ENCODE measurements around the gene INO80.
"Not testable (repeated sequence)": the region's sequence is repeated elsewhere in the genome, so short reads cannot be mapped to it uniquely, and the experiment has no call there.

The INO80 gene

GRCh38 chr15:41078879-41079278, 37.2 kb downstream of the INO80 start:
- not testable (repeated sequence) for H2BK12ac ChIP-seq (ENCODE audit: low read length in 2 of 2); H3K27me3 ChIP-seq (ENCODE audit: control insufficient read depth in 1 of 2, insufficient read depth in 1 of 2, low read length in 2 of 2); H3K23ac ChIP-seq (ENCODE audit: low read length in 2 of 2); H3K4me2 ChIP-seq (ENCODE audit: low read length, poor library complexity, severe bottlenecking); H3K4ac ChIP-seq (ENCODE audit: low read depth in 1 of 2, low read length in 2 of 2); H2AK5ac ChIP-seq (ENCODE audit: low read length, severe bottlenecking); H3K9me3 ChIP-seq (ENCODE audit: control insufficient read depth, low read length); H3K9ac ChIP-seq (ENCODE audit: low read length); H3K14ac ChIP-seq (ENCODE audit: low read length in 2 of 2); DNase-seq; H2BK120ac ChIP-seq (ENCODE audit: low read depth, low read length); H3K4me1 ChIP-seq (ENCODE audit: control insufficient read depth, insufficient read depth, low read depth, low read length); H2BK5ac ChIP-seq (ENCODE audit: low read depth, low read length, poor library complexity, severe bottlenecking); H2AFZ ChIP-seq (ENCODE audit: low read depth, low read length); H4K91ac ChIP-seq (ENCODE audit: low read length); H4K8ac ChIP-seq (ENCODE audit: low read length); H3K18ac ChIP-seq (ENCODE audit: low read depth in 1 of 2, low read length in 2 of 2); H2BK15ac ChIP-seq (ENCODE audit: low read depth, poor library complexity, severe bottlenecking); H3K4me3 ChIP-seq (ENCODE audit: insufficient read depth in 1 of 2, low read depth in 1 of 2, low read length in 2 of 2)
- H3K36me3 ChIP-seq (ENCODE audit: control insufficient read depth in 1 of 2, insufficient read depth in 2 of 2, low read depth in 1 of 2, low read length in 2 of 2), result peaks cover 41 to 87% of the 10 kb centered on the region in 2 experiments
- peaks cover 25% of the 10 kb centered on the region for H3K79me1 ChIP-seq (replicated peaks; ENCODE audit: low read length, poor library complexity, severe bottlenecking)
- 88% methylated on average over 2 of the region's 5 CpGs for WGBS
- H3K27ac ChIP-seq (ENCODE audit: low read length, poor library complexity, severe bottlenecking), result peak overlapping the region; percentile 17

- H2AK5ac ChIP-seq (ENCODE audit: low read length, severe bottlenecking), result no peak overlapping the region
- WGBS, result over 99% methylated on average over 6 of the region's 7 CpGs
- peaks cover 26% of the 10 kb centered on the region for H3K79me1 ChIP-seq (replicated peaks; ENCODE audit: low read length, poor library complexity, severe bottlenecking)
- H2BK5ac ChIP-seq (ENCODE audit: low read depth, low read length, poor library complexity, severe bottlenecking), result no peak overlapping the region
- H3K9ac ChIP-seq (ENCODE audit: low read length), result no peak overlapping the region
- H3K27ac ChIP-seq (ENCODE audit: low read length, poor library complexity, severe bottlenecking), result no peak overlapping the region
- H3K4me3 ChIP-seq (ENCODE audit: insufficient read depth in 1 of 2, low read depth in 1 of 2, low read length in 2 of 2), result no peak overlapping the region
- H3K4me2 ChIP-seq (ENCODE audit: low read length, poor library complexity, severe bottlenecking), result no peak overlapping the region
- no peak overlapping the region for H3K4ac ChIP-seq (ENCODE audit: low read depth in 1 of 2, low read length in 2 of 2)
- H3K18ac ChIP-seq (ENCODE audit: low read depth in 1 of 2, low read length in 2 of 2), result no peak overlapping the region
- peaks cover 37 to 87% of the 10 kb centered on the region in 2 experiments for H3K36me3 ChIP-seq (ENCODE audit: control insufficient read depth in 1 of 2, insufficient read depth in 2 of 2, low read depth in 1 of 2, low read length in 2 of 2)
- H3K9me3 ChIP-seq (ENCODE audit: control insufficient read depth, low read length), result no peaks in the 10 kb centered on the region
- H2BK120ac ChIP-seq (ENCODE audit: low read depth, low read length), result no peak overlapping the region
- no peak overlapping the region for H3K23ac ChIP-seq (ENCODE audit: low read length in 2 of 2)
- H3K14ac ChIP-seq (ENCODE audit: low read length in 2 of 2), result no peak overlapping the region
- H3K27me3 ChIP-seq (ENCODE audit: control insufficient read depth in 1 of 2, insufficient read depth in 1 of 2, low read length in 2 of 2), result no peaks in the 10 kb centered on the region
- no peak overlapping the region for H2AFZ ChIP-seq (ENCODE audit: low read depth, low read length)
- no peak overlapping the region for H2BK15ac ChIP-seq (ENCODE audit: low read depth, poor library complexity, severe bottlenecking)
- no peak overlapping the region for H4K91ac ChIP-seq (ENCODE audit: low read length)
- peaks cover 2% of the 10 kb centered on the region for H3K4me1 ChIP-seq (ENCODE audit: control insufficient read depth, insufficient read depth, low read depth, low read length)
- H2BK12ac ChIP-seq (ENCODE audit: low read length in 2 of 2), result no peak overlapping the region
- no peak for DNase-seq
- H4K8ac ChIP-seq (ENCODE audit: low read length), result no peak overlapping the region
Measured at GRCh38 chr15:41078125-41078524, 38.0 kb downstream of the INO80 start.

GRCh38 chr15:41073028-41073427, 43.1 kb downstream of the INO80 start:
- Histone ChIP-seq H2AFZ (ENCODE audit: low read depth, low read length) (no peak overlapping the region), H3K9me3 (ENCODE audit: control insufficient read depth, low read length) (no peaks in the 10 kb centered on the region), H3K36me3 (ENCODE audit: control insufficient read depth in 1 of 2, insufficient read depth in 2 of 2, low read depth in 1 of 2, low read length in 2 of 2) (peaks cover 40 to 85% of the 10 kb centered on the region in 2 experiments), H4K8ac (ENCODE audit: low read length) (no peak overlapping the region), H3K9ac (ENCODE audit: low read length) (no peak overlapping the region), H3K18ac (ENCODE audit: low read depth in 1 of 2, low read length in 2 of 2) (no peak overlapping the region), H3K4me3 (ENCODE audit: insufficient read depth in 1 of 2, low read depth in 1 of 2, low read length in 2 of 2) (no peak overlapping the region), H2BK5ac (ENCODE audit: low read depth, low read length, poor library complexity, severe bottlenecking) (no peak overlapping the region), H3K79me1 (replicated peaks; ENCODE audit: low read length, poor library complexity, severe bottlenecking) (peaks cover 32% of the 10 kb centered on the region), H3K14ac (ENCODE audit: low read length in 2 of 2) (no peak overlapping the region), H2AK5ac (ENCODE audit: low read length, severe bottlenecking) (no peak overlapping the region), H3K23ac (ENCODE audit: low read length in 2 of 2) (no peak overlapping the region), H2BK15ac (ENCODE audit: low read depth, poor library complexity, severe bottlenecking) (no peak overlapping the region), H3K27ac (ENCODE audit: low read length, poor library complexity, severe bottlenecking) (no peak overlapping the region), H2BK12ac (ENCODE audit: low read length in 2 of 2) (no peak overlapping the region), H3K27me3 (ENCODE audit: control insufficient read depth in 1 of 2, insufficient read depth in 1 of 2, low read length in 2 of 2) (no peaks in the 10 kb centered on the region), H4K91ac (ENCODE audit: low read length) (no peak overlapping the region), H3K4me1 (ENCODE audit: control insufficient read depth, insufficient read depth, low read depth, low read length) (no peaks in the 10 kb centered on the region), H2BK120ac (ENCODE audit: low read depth, low read length) (no peak overlapping the region), H3K4me2 (ENCODE audit: low read length, poor library complexity, severe bottlenecking) (no peak overlapping the region), H3K4ac (ENCODE audit: low read depth in 1 of 2, low read length in 2 of 2) (no peak overlapping the region)
- no peak for DNase-seq
- WGBS, result 100% methylated on average over 3 of the region's 3 CpGs

GRCh38 chr15:41072013-41072412, 44.1 kb downstream of the INO80 start:
- Histone ChIP-seq H4K91ac (ENCODE audit: low read length) (no peak overlapping the region), H3K4me1 (ENCODE audit: control insufficient read depth, insufficient read depth, low read depth, low read length) (no peaks in the 10 kb centered on the region), H2BK15ac (ENCODE audit: low read depth, poor library complexity, severe bottlenecking) (no peak overlapping the region), H2AFZ (ENCODE audit: low read depth, low read length) (no peak overlapping the region), H3K14ac (ENCODE audit: low read length in 2 of 2) (no peak overlapping the region), H2AK5ac (ENCODE audit: low read length, severe bottlenecking) (no peak overlapping the region), H4K8ac (ENCODE audit: low read length) (no peak overlapping the region), H3K4ac (ENCODE audit: low read depth in 1 of 2, low read length in 2 of 2) (no peak overlapping the region), H3K36me3 (ENCODE audit: control insufficient read depth in 1 of 2, insufficient read depth in 2 of 2, low read depth in 1 of 2, low read length in 2 of 2) (peaks cover 41 to 86% of the 10 kb centered on the region in 2 experiments), H3K4me2 (ENCODE audit: low read length, poor library complexity, severe bottlenecking) (no peak overlapping the region), H3K27ac (ENCODE audit: low read length, poor library complexity, severe bottlenecking) (no peak overlapping the region), H2BK120ac (ENCODE audit: low read depth, low read length) (no peak overlapping the region), H2BK5ac (ENCODE audit: low read depth, low read length, poor library complexity, severe bottlenecking) (no peak overlapping the region), H3K27me3 (ENCODE audit: control insufficient read depth in 1 of 2, insufficient read depth in 1 of 2, low read length in 2 of 2) (no peaks in the 10 kb centered on the region), H3K9ac (ENCODE audit: low read length) (no peak overlapping the region), H2BK12ac (ENCODE audit: low read length in 2 of 2) (no peak overlapping the region), H3K79me1 (replicated peaks; ENCODE audit: low read length, poor library complexity, severe bottlenecking) (peaks cover 30% of the 10 kb centered on the region), H3K9me3 (ENCODE audit: control insufficient read depth, low read length) (no peaks in the 10 kb centered on the region), H3K4me3 (ENCODE audit: insufficient read depth in 1 of 2, low read depth in 1 of 2, low read length in 2 of 2) (no peak overlapping the region), H3K18ac (ENCODE audit: low read depth in 1 of 2, low read length in 2 of 2) (no peak overlapping the region), H3K23ac (ENCODE audit: low read length in 2 of 2) (no peak overlapping the region)
- DNase-seq, result no peak
- no CpG with 5 or more reads among the region's 3 CpGs for whole genome bisulfite sequencing
